HG02798 (cell line): ENCODE data around the gene GGCT.
"Not testable (repeated sequence)": the region's sequence is repeated elsewhere in the genome, so short reads cannot be mapped to it uniquely, and the experiment has no call there.

Source experiments
- ATAC-seq: cut with Tn5 transposase; IDR thresholded peaks from one replicate; pipeline ENCODE4 v1.9.1; 2021; ENCODE audit warnings: mild to moderate bottlenecking; ENCODE audit not compliant: unreplicated experiment, poor library complexity

The GGCT gene

GRCh38 chr7:30481416-30481815, 23.2 kb downstream of the GGCT start:
- ATAC-seq, result not testable (repeated sequence)

GRCh38 chr7:30479202-30480120, 25.2 kb downstream of the GGCT start:
- ATAC-seq, result no peak

GRCh38 chr7:30478349-30479201, 26.1 kb downstream of the GGCT start, which contains the start of gene NOD1:
Gene NOD1 (minus strand): TSS chr7:30478784. CDS start chr7:30456921, 21,863 bp downstream.
- peak; percentile 99 for ATAC-seq

- ATAC-seq, result no peak
Measured at GRCh38 chr7:30476459-30477145, 28.0 kb downstream of the GGCT start.

GRCh38 chr7:30475580-30475979, 29.0 kb downstream of the GGCT start:
- ATAC-seq, result no peak

GRCh38 chr7:30474893-30475292, 29.7 kb downstream of the GGCT start:
- no peak for ATAC-seq

GRCh38 chr7:30474485-30474884, 30.1 kb downstream of the GGCT start:
- ATAC-seq, result no peak

GRCh38 chr7:30473903-30474302, 30.7 kb downstream of the GGCT start:
- no peak for ATAC-seq

GRCh38 chr7:30472784-30473775, 31.5 kb downstream of the GGCT start:
- no peak for ATAC-seq

- ATAC-seq, result no peak
Measured at GRCh38 chr7:30472081-30472783, 32.4 kb downstream of the GGCT start.

- no peak for ATAC-seq
Measured at GRCh38 chr7:30471205-30471604, 33.4 kb downstream of the GGCT start.

- ATAC-seq, result no peak
Measured at GRCh38 chr7:30470771-30471170, 33.9 kb downstream of the GGCT start.

- no peak for ATAC-seq
Measured at GRCh38 chr7:30470163-30470770, 34.4 kb downstream of the GGCT start.

GRCh38 chr7:30469303-30469702, 35.3 kb downstream of the GGCT start:
- ATAC-seq, result no peak

GRCh38 chr7:30468791-30469190, 35.8 kb downstream of the GGCT start:
- ATAC-seq, result no peak

- ATAC-seq, result no peak
Measured at GRCh38 chr7:30468041-30468440, 36.6 kb downstream of the GGCT start.

GRCh38 chr7:30467271-30467670, 37.4 kb downstream of the GGCT start:
- ATAC-seq, result no peak

- ATAC-seq, result no peak
Measured at GRCh38 chr7:30466266-30466665, 38.4 kb downstream of the GGCT start.
